ENCODE results near the gene RAB21. TPM values are rescaled to one million over a fixed set of nuclear protein-coding genes. Genes with fewer than 3 reads are reported as not detected.

Gene RAB21
- 10 to 100 TPM; 16.0 to 42.6 (median 30.8) TPM for total RNA-seq

GRCh38 chr12:71754461-71755145, at the start of gene RAB21:
RAB21 (plus strand) TSS chr12:71754863; CDS start chr12:71755130, 267 bp downstream.
- WGBS, 2 donors, result 1 to 3% methylated on average over 14 to 19 of the region's 56 CpGs
- peaks cover 0 to 26% (median 4%) of the 10 kb centered on the region in 3 donors for H3K36me3 ChIP-seq
- H3K4me1 ChIP-seq, result peaks cover 0 to 46% (median 13%) of the 10 kb centered on the region in 3 donors
- H3K9me3 ChIP-seq, result peaks cover 0 to 4% (median 4%) of the 10 kb centered on the region in 3 donors
- TF ChIP-seq POLR2A (IDR thresholded peaks at IDR 0.05), result peak in 3 of 4 donors; percentile 68 to 94 (median 89)
- TF ChIP-seq, protein P1, sequence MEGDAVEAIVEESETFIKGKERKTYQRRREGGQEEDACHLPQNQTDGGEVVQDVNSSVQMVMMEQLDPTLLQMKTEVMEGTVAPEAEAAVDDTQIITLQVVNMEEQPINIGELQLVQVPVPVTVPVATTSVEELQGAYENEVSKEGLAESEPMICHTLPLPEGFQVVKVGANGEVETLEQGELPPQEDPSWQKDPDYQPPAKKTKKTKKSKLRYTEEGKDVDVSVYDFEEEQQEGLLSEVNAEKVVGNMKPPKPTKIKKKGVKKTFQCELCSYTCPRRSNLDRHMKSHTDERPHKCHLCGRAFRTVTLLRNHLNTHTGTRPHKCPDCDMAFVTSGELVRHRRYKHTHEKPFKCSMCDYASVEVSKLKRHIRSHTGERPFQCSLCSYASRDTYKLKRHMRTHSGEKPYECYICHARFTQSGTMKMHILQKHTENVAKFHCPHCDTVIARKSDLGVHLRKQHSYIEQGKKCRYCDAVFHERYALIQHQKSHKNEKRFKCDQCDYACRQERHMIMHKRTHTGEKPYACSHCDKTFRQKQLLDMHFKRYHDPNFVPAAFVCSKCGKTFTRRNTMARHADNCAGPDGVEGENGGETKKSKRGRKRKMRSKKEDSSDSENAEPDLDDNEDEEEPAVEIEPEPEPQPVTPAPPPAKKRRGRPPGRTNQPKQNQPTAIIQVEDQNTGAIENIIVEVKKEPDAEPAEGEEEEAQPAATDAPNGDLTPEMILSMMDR (IDR thresholded peaks at IDR 0.05), result peak in 5 of 6 experiments; percentile 26 to 60 (median 40)
- DNase-seq, result peak; percentile 92
- intact Hi-C loops (cut with DNase I), result loop anchor here (5.0 to 10.0 kb wide), 2 partner anchors 67 to 90 kb away; partner anchors contain the start of genes THAP2, TMEM19 and ZFC3H1
- H3K27me3 ChIP-seq, result no peaks in the 10 kb centered on the region
- peak within 1 kb of the TSS; percentile 93 to 100 (median 99) for H3K27ac ChIP-seq
- H3K4me3 ChIP-seq, result peak within 1 kb of the TSS; percentile 73 to 92 (median 84)

DNA sequence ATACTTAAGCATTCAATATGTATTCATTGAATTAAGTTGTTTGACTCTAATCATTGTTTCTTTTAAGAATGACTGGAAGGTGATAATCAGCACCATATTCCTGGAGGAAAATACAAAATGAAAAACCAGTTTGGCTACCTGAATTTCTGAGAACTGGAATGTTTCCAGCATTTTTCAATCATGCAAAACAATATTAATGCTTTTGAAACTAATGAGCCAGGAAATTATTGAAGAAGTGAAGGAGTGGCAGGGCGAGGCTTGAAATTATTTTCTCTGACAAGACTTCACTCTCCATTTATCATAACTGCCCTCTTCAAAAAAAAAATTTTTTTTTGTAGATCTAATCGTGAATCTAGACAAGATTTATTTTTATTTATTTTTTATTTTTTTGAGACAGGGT, 49.7 kb upstream of the RAB21 start:
- peaks cover 3 to 74% (median 22%) of the 10 kb centered on the region in 3 donors for H3K4me1 ChIP-seq
- WGBS, 2 donors, result 36 to 63% methylated on average over 2 of the region's 2 CpGs
- intact Hi-C loops (cut with DNase I), result no loop called here
- TF ChIP-seq, protein P1 (IDR thresholded peaks at IDR 0.05), result no peak
- no peak for TF ChIP-seq POLR2A (IDR thresholded peaks at IDR 0.05)
- DNase-seq, result no peak
- H3K9me3 ChIP-seq, result no peaks in the 10 kb centered on the region
- peak overlapping the region in 3 of 4 donors; percentile 72 to 82 (median 74) for H3K27ac ChIP-seq
- peaks cover 0 to 50% (median 12%) of the 10 kb centered on the region in 3 donors for H3K36me3 ChIP-seq
- H3K4me3 ChIP-seq, result no peak overlapping the region
- no peaks in the 10 kb centered on the region for H3K27me3 ChIP-seq

DNA sequence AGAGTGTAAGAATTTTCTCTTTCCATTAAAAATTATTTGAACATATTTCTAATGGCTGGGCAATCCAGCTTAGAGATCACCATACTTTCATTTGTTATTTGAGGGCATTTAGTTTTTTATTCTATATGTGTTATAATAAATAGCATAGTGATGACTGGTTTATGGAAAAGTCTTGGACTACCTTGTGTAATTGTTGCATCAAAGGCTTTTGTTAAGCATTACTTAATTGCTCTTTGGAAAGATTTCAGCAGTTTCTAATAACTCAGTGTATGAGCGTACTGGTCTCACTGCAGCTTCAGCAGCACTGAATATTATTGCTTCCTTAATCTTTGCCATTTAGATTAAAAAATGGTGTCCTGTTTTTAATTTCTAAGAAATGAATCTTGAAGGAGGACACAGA, 46.0 kb upstream of the RAB21 start:
- TF ChIP-seq, protein P1 (IDR thresholded peaks at IDR 0.05), result no peak
- TF ChIP-seq POLR2A (IDR thresholded peaks at IDR 0.05), result no peak
- Histone ChIP-seq H3K9me3 (no peaks in the 10 kb centered on the region), H3K27ac (peak overlapping the region in 3 of 4 donors; percentile 34 to 79 (median 66)), H3K4me3 (no peak overlapping the region), H3K27me3 (no peaks in the 10 kb centered on the region), H3K4me1 (peaks cover 3 to 70% (median 22%) of the 10 kb centered on the region in 3 donors), H3K36me3 (peaks cover 0 to 22% (median 0%) of the 10 kb centered on the region in 3 donors)
- DNase-seq, result no peak
- WGBS, 2 donors, result 53% methylated on average over 1 of the region's 1 CpG
- intact Hi-C loops (cut with DNase I), result no loop called here

DNA sequence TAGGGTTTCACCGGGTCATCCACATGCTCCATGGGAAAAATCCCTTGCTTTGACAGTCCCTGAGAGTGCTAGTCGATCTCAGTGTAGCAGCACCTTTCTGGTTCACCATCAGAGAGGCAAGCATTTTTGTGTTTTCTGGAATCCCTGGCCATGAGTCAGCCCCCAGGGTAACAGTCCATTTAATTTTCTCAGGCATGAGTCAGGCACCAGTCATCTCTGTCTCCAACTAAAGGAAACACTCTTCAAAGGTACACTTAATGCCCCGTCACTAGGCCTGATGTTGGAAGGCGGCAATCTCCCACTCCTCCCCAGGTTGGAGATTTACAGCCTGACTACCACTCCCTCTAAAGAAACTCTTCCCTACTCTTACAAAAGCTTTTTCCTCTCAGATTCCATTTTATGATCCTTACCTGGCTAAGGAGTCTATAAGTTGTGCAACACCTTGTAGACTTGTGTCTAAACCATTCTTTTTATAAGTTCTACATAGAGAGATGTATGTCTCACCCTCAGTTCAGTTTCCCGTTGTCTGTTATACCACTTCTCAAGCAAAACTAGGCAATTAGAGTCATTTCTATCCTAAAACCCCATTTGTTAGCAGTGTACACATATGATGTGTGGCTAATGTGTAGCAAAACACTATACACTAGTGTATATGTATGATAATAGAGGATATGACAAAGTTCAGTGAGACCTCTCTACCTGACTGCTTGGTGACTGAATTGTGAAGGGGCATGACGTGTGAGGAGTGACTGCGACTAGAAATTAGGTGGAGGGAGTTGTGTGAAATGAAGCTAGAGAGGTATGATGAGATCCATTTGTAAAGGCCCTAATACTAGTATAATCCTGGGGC, 44.2 kb upstream of the RAB21 start:
- H3K4me3 ChIP-seq, result peak overlapping the region in 1 of 4 donors; percentile 2
- H3K27me3 ChIP-seq, result no peaks in the 10 kb centered on the region
- H3K27ac ChIP-seq, result peak overlapping the region; percentile 66 to 80 (median 75)
- DNase-seq, result no peak
- 48 to 64% methylated on average over 6 to 7 of the region's 7 CpGs for WGBS, 2 donors
- H3K36me3 ChIP-seq, result peaks cover 0 to 16% (median 0%) of the 10 kb centered on the region in 3 donors
- peaks cover 0 to 12% (median 0%) of the 10 kb centered on the region in 3 donors for H3K9me3 ChIP-seq
- TF ChIP-seq, protein P1 (IDR thresholded peaks at IDR 0.05), result no peak
- TF ChIP-seq POLR2A (IDR thresholded peaks at IDR 0.05), result no peak
- intact Hi-C loops (cut with DNase I), result no loop called here
- H3K4me1 ChIP-seq, result peaks cover 0 to 54% (median 21%) of the 10 kb centered on the region in 3 donors

Data from esophagus squamous epithelium (tissue), 5 donors.